Measurements from ENCODE around the gene XPO6. TPM values are rescaled to one million over a fixed set of nuclear protein-coding genes. Genes with fewer than 3 reads are reported as not detected.

XPO6 gene
- total RNA-seq, 1 experiment from 2014 or later: 162 TPM

DNA sequence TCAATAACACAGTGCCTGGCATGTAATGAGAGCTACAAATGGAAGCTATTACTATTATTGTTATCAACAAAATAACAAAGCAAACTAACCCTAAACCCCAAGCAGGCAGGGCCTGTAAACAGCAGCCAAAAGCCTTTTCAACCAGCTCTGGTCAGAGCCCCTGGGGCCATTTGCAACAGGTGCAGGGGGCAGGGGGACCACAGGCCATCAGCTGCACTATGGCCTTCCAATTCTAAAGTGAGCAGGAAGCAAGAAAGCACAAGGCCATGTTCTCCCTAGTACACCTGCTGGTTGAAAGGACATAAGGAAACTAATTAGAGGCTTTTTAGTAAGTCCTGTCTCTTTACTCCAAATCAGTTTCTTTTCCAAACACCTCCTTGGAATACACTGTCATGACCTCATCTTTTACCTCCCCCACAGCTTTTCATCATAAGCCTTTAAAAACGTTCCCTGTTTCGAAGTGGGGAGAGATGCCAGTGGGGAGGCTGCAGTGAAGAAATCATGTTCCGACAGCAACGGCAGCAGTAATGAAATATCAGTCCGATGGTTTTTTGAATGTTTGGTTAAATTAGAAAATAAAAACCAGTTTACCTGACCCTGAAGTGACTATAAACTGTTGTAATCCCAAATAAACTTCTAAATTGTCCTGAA lies 79.9 kb downstream of the XPO6 start:
- DNase-seq (ENCODE audit: low read depth, low spot score) (no peak), ATAC-seq (no peak)
- BruUV-seq (replicated peaks): no TSS peak
- Histone ChIP-seq H3K4me3 (replicated peaks in 1 of 2; ENCODE audit: low read depth in 1 of 2, low read length in 2 of 2) (no peak overlapping the region), H3K27me3 (ENCODE audit: insufficient read depth, low read length) (no peaks in the 10 kb centered on the region), H4K20me1 (ENCODE audit: insufficient read depth) (peaks cover 7% of the 10 kb centered on the region; the same call in 1 of the 2 replicates), H3K9ac (ENCODE audit: low read length) (no peak overlapping the region), H3K27ac (ENCODE audit: low read depth, low read length) (no peak overlapping the region), H3K79me2 (ENCODE audit: insufficient read depth, low read length) (peaks cover 58% of the 10 kb centered on the region), H3K9me2 (ENCODE audit: insufficient read depth) (no peaks in the 10 kb centered on the region), H3K4me2 (ENCODE audit: low read length) (no peak overlapping the region), H3K4me1 (ENCODE audit: control insufficient read depth in 1 of 2, insufficient read depth in 2 of 2, low read length in 2 of 2) (no peaks in the 10 kb centered on the region), H3K36me3 (ENCODE audit: control insufficient read depth in 1 of 2, insufficient read depth in 2 of 2, low read length in 2 of 2) (peaks cover 47 to 81% of the 10 kb centered on the region in 2 experiments), H3K9me3 (ENCODE audit: control insufficient read depth in 1 of 2, insufficient read depth in 1 of 2, low read depth in 1 of 2, low read length in 2 of 2) (no peaks in the 10 kb centered on the region), H2AFZ (ENCODE audit: low read depth, low read length, poor library complexity, severe bottlenecking) (no peak overlapping the region)
- ChIA-PET CTCF (no interaction called here), RAD21 (ENCODE audit: low non-redundant PET in 1 of 2, low total read pairs in 2 of 2, uncharacterized antibody in 2 of 2, unreplicated experiment in 2 of 2) (no interaction called here), POLR2A (no interaction called here)
- no peak for TF ChIP-seq YY1 (IDR thresholded peaks at IDR 0.05; ENCODE audit: extremely low read depth, insufficient replicate concordance, low read depth, low read length)
- TF ChIP-seq, protein P1, sequence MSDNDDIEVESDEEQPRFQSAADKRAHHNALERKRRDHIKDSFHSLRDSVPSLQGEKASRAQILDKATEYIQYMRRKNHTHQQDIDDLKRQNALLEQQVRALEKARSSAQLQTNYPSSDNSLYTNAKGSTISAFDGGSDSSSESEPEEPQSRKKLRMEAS (IDR thresholded peaks at IDR 0.05): no peak
- TF ChIP-seq SP1 (IDR thresholded peaks at IDR 0.05; ENCODE audit: low read depth): no peak
- no peak for TF ChIP-seq SRF (IDR thresholded peaks at IDR 0.05; ENCODE audit: low read depth)
- TF ChIP-seq, protein P2, sequence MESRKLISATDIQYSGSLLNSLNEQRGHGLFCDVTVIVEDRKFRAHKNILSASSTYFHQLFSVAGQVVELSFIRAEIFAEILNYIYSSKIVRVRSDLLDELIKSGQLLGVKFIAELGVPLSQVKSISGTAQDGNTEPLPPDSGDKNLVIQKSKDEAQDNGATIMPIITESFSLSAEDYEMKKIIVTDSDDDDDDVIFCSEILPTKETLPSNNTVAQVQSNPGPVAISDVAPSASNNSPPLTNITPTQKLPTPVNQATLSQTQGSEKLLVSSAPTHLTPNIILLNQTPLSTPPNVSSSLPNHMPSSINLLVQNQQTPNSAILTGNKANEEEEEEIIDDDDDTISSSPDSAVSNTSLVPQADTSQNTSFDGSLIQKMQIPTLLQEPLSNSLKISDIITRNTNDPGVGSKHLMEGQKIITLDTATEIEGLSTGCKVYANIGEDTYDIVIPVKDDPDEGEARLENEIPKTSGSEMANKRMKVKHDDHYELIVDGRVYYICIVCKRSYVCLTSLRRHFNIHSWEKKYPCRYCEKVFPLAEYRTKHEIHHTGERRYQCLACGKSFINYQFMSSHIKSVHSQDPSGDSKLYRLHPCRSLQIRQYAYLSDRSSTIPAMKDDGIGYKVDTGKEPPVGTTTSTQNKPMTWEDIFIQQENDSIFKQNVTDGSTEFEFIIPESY (IDR thresholded peaks at IDR 0.05; ENCODE audit: extremely low read depth, insufficient replicate concordance, low read length): no peak
- TF ChIP-seq POLR2AphosphoS5 (IDR thresholded peaks at IDR 0.05; ENCODE audit: low read depth, low read length): no peak
- no peak for TF ChIP-seq EZH2 (IDR thresholded peaks at IDR 0.05)
- no peak for TF ChIP-seq EGR1 (IDR thresholded peaks at IDR 0.05; ENCODE audit: low read depth)
- no peak for TF ChIP-seq CEBPB (IDR thresholded peaks at IDR 0.05; ENCODE audit: low read depth)
- no peak for TF ChIP-seq JUND (IDR thresholded peaks at IDR 0.05)
- no peak for TF ChIP-seq ZNF274 (IDR thresholded peaks at IDR 0.05; ENCODE audit: low read depth, low read length)
- TF ChIP-seq RAD21 (IDR thresholded peaks at IDR 0.05; ENCODE audit: low read depth): no peak
- TF ChIP-seq POLR2A (IDR thresholded peaks at IDR 0.05; ENCODE audit: borderline replicate concordance, extremely low read depth, insufficient read depth, insufficient read length): no peak
- TF ChIP-seq ELF1 (IDR thresholded peaks at IDR 0.05; ENCODE audit: borderline replicate concordance, low read depth): no peak
- intact Hi-C loops (cut with micrococcal nuclease): no loop called here

Measured in HCT116 (cell line).